Measurements from ENCODE around the gene MYBL2.
"Not testable (repeated sequence)": the region's sequence is repeated elsewhere in the genome, so short reads cannot be mapped to it uniquely, and the experiment has no call there.

MYBL2 gene

GRCh38 chr20:43755851-43756250 is 88.9 kb downstream of the MYBL2 start:
- Histone ChIP-seq H3K4me2 (ENCODE audit: low read length) (no peak overlapping the region), H3K4me1 (no peaks in the 10 kb centered on the region), H2AFZ (no peak overlapping the region), H3K79me2 (no peaks in the 10 kb centered on the region), H3K9me3 (ENCODE audit: control insufficient read depth, low read length) (no peaks in the 10 kb centered on the region), H3K9ac (no peak overlapping the region), H3K27ac (no peak overlapping the region), H3K27me3 (ENCODE audit: control insufficient read depth, insufficient read depth, low read length) (no peaks in the 10 kb centered on the region), H3K36me3 (ENCODE audit: control insufficient read depth, insufficient read depth, low read length) (no peaks in the 10 kb centered on the region), H3K4me3 (ENCODE audit: low read depth, low read length) (no peak overlapping the region)
- no peak for TF ChIP-seq CTCF (IDR thresholded peaks at IDR 0.05)

GRCh38 chr20:43757888-43758287 is 91.0 kb downstream of the MYBL2 start:
- H3K27ac ChIP-seq; H3K36me3 ChIP-seq (ENCODE audit: control insufficient read depth, insufficient read depth, low read length); H3K4me1 ChIP-seq; H3K4me3 ChIP-seq (ENCODE audit: low read depth, low read length); H3K9me3 ChIP-seq (ENCODE audit: control insufficient read depth, low read length); H3K27me3 ChIP-seq (ENCODE audit: control insufficient read depth, insufficient read depth, low read length); H3K79me2 ChIP-seq; H3K9ac ChIP-seq; H2AFZ ChIP-seq; H3K4me2 ChIP-seq (ENCODE audit: low read length): not testable (repeated sequence)

DNA sequence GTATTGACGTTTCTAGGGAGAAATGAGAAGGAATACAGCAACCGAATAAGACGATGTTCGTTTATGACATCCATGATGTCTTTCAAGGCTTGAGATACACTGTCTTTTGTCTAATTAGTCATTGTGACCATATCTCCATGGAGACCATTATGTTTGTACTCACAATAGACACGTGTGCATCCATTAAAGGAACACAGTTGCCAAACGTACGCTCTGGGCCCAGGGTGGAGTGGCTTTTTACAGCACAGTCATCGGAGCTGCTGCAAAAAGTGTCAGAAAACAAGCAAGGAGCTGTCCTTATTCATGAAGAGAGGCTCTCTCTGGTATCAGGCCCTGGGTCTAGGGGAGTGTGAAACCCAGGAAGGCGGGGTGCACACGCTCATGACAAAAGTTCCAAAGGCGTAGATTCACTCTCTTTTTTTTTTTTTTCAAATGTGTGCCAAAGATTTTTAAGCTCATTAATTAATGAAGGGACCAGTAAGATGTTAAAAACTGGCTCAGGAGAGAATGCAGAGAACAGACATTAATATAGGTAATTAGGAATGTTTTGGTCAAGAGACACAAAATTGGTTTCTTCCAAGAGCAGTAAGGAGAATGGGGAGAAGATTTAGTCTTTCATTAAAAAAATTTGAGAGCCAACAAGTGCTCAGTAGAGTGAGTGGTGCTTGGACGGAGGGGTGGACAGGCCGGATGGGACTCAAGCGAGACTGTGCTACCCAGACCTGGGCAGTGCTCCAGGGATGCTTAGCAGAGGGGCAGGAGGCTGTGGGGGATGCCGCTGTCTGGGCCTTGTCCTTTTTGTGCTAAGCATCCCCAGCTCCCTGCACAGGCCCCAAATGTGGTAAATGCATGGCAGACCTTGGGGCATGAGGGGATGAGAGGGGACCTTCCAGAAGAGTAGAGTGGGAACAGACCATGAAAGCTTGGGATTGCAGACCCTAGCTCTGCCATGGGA is 94.7 kb downstream of the MYBL2 start:
- Histone ChIP-seq H3K9ac (no peak overlapping the region), H3K4me1 (no peaks in the 10 kb centered on the region), H3K4me2 (ENCODE audit: low read length) (no peak overlapping the region), H3K27ac (no peak overlapping the region), H2AFZ (no peak overlapping the region), H3K79me2 (no peaks in the 10 kb centered on the region), H3K9me3 (ENCODE audit: control insufficient read depth, low read length) (no peaks in the 10 kb centered on the region), H3K36me3 (ENCODE audit: control insufficient read depth, insufficient read depth, low read length) (no peaks in the 10 kb centered on the region), H3K4me3 (ENCODE audit: low read depth, low read length) (no peak overlapping the region), H3K27me3 (ENCODE audit: control insufficient read depth, insufficient read depth, low read length) (no peaks in the 10 kb centered on the region)
- no peak for TF ChIP-seq CTCF (IDR thresholded peaks at IDR 0.05)

GRCh38 chr20:43762911-43763310 is 96.0 kb downstream of the MYBL2 start:
- no peaks in the 10 kb centered on the region for H3K9me3 ChIP-seq (ENCODE audit: control insufficient read depth, low read length)
- no peaks in the 10 kb centered on the region for H3K36me3 ChIP-seq (ENCODE audit: control insufficient read depth, insufficient read depth, low read length)
- no peak overlapping the region for H3K4me3 ChIP-seq (ENCODE audit: low read depth, low read length)
- H3K9ac ChIP-seq: no peak overlapping the region
- no peaks in the 10 kb centered on the region for H3K79me2 ChIP-seq
- no peak overlapping the region for H3K4me2 ChIP-seq (ENCODE audit: low read length)
- H2AFZ ChIP-seq: no peak overlapping the region
- no peaks in the 10 kb centered on the region for H3K27me3 ChIP-seq (ENCODE audit: control insufficient read depth, insufficient read depth, low read length)
- TF ChIP-seq CTCF (IDR thresholded peaks at IDR 0.05): no peak
- H3K4me1 ChIP-seq: no peaks in the 10 kb centered on the region
- no peak overlapping the region for H3K27ac ChIP-seq

- Histone ChIP-seq H3K9me3 (ENCODE audit: control insufficient read depth, low read length) (no peaks in the 10 kb centered on the region), H3K27me3 (ENCODE audit: control insufficient read depth, insufficient read depth, low read length) (no peaks in the 10 kb centered on the region), H2AFZ (no peak overlapping the region), H3K4me2 (ENCODE audit: low read length) (no peak overlapping the region), H3K4me1 (no peaks in the 10 kb centered on the region), H3K36me3 (ENCODE audit: control insufficient read depth, insufficient read depth, low read length) (no peaks in the 10 kb centered on the region), H3K9ac (no peak overlapping the region), H3K27ac (no peak overlapping the region), H3K79me2 (no peaks in the 10 kb centered on the region), H3K4me3 (ENCODE audit: low read depth, low read length) (no peak overlapping the region)
- no peak for TF ChIP-seq CTCF (IDR thresholded peaks at IDR 0.05)
Observed at GRCh38 chr20:43765916-43766315, 99.0 kb downstream of the MYBL2 start.

Measured in parathyroid adenoma (tissue), 2 donors.